CD4-positive, alpha-beta T cell treated with Interleukin-10 for 1 hour (primary cell): ENCODE measurements around the gene ELN.

Experiments
- DNase-seq: peaks from one replicate; pipeline ENCODE4 v3.0.0-alpha.2; 2020

Gene ELN

DNA sequence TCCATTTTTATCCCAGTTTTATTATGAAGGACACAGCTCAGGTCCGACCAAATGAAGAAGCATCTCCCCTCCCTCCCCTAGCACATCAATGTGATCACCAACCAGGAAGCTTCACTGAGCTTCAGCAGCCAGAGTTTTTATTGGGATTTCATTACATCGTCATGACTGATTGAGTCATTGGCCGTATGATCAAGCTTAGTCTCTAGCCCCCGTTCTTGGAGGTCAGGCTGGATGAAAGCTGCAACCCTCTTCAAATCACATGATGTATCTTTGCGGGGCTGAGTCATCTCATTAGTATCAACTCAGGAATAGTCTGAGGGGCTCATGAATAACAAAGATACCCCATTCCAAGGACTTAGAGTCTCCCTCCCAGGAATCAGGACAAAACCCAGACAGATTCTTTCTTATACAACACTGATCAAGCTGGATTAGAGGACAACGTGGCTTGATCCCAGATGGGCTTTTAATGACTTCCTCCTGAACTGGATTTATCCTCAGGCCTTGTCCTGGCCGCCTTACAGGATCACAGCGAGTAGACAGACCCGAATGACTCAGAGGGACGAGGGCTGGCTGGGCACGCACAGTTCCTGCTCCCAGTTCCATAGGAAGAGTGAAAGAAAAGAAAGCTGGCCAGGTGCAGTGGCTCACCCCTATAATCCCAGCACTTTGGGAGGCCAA lies 70.1 kb downstream of the ELN start:
- no peak for DNase-seq

DNA sequence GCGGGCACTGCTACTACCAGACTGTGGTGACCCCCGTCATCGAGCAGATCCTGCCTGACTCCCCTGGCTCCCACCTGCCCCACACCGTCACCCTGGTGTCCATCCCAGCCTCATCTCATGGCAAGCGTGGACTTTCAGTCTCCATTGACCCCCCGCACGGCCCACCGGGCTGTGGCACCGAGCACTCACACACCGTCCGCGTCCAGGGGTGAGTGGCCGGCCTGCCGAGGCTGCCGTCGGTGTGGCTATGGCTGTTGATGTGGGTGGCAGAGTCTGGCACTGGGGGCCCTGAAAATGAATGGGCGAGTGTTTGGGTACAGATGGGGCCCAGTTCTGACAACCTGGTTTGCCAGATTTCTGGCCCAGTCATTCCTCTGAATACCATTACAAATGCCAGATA lies 71.1 kb downstream of the ELN start:
- DNase-seq: no peak

DNA sequence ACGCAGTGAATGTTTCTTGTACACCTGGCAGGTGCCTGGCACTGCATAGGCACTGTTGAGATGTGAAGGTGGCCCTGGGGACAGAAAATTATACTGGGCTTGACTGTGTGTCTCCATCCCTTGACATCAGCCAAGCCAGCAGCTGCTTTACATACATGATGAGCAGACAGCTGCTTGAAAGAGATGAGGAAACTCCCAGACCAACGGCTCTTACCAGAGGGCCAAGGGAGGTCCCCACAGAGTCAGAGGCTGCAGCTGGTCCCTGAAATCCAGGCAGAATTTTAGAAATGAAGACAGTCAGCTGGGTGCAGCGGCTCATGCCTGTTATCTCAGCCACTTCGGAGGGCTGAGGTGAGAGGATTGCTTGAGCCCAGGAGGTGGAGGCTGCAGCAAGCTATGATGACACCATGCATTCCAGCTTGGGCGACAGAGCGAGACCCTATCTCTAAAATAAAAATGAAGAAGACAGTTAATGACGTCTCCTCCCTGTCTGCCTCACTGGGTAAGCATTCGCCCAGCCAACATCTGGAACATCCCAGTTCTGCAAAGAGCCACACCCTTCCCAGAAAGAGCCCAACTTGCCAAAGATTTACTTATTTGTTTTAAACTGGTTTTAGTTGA lies 73.2 kb downstream of the ELN start:
- DNase-seq: no peak

DNA sequence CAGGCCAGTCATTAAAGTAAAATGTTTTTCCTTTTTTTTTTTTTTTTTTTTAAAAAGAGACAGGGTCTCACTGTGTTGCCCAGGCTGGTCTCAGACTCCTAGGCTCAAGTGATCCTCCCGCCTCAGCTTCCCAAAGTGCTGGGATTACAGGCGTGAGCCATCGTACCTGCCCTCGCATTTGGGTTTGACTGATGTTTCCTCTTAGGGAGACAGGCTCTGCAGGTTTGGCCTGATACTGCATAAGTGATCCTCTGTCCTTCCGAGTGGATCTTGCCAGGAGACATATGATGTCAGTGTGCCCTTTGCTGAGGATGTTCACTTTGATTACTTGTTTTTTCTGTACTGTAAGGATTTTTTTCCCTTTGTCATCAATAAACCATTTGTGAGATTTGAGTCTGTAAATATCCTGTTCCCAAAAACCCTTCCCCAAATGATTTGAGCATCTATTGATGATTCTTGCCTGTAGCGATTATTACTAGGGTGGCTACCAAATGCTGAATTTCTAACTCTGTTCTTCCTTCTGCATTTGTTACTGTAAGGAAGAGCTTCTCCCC lies 75.3 kb downstream of the ELN start:
- no peak for DNase-seq

DNA sequence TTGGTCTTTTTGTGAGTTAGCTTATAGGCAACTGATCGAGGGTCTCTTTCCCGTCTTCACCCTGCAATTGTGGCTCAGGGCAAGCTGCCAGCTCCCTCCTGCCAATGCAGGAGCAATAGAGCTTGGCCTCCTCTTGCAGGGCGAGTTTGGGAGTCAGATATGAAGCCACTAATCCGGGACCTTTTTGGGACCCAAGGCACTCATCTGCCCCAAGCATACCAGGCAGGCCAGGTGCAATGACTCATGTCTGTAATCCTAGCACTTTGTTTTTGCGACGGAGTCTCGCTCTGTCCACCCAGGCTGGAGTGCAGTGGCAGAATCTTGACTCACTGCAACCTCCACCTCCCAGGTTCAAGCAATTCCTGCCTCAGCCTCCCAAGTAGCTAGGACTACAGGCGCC lies 76.7 kb downstream of the ELN start:
- no peak for DNase-seq

DNA sequence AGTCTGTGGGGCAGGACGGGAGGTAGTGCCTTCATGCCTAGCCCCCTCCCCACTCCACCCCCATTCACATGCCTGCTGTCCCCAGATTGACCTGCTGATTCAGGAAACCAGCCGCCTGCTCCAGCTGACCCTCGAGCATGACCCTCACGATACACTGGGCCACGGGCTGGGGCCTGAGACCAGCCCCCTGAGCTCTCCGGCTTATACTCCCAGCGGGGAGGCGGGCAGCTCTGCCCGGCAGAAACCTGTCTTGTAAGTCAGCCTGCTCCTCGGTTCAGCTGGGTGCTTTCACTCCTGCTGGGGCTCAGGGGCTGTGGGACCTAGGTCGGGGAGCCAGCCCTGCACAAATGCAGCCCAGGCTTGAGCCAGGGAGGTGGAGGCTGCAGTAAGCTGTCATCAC lies 78.0 kb downstream of the ELN start:
- no peak for DNase-seq

DNA sequence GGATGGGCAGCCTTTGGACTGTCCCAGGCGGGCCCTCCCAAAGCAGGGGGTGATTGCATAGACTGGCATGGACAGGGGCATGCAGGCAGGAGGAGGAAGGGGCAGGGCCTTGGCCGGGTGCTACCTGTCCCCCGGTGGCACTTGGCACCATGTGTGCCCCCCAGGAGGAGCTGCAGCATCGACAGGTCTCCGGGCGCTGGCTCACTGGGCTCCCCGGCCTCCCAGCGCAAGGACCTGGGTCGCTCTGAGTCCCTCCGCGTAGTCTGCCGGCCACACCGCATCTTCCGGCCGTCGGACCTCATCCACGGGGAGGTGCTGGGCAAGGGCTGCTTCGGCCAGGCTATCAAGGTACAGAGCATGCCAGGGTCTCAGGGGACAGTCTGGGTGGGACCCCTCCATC lies 78.9 kb downstream of the ELN start:
- DNase-seq: no peak

DNA sequence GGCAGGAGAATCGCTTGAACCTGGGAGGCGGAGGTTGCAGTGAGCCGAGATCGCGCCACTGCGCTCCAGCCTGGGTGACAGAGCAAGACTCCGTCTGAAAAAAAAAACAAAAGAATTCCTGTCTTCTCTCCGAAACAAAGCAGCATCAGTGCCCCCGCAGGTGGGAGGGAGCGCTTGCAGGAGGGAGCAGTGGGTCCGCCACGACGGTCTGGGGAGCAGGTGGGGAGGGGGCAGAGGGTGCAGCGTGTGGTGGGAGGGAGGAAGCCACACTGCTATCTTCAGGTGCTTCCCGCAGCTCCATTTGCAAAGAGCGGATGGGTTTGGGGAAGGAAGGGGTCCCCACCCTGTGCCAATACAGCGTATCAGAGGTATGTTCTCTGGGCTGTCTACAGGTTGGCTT lies 87.4 kb downstream of the ELN start:
- DNase-seq: no peak

DNA sequence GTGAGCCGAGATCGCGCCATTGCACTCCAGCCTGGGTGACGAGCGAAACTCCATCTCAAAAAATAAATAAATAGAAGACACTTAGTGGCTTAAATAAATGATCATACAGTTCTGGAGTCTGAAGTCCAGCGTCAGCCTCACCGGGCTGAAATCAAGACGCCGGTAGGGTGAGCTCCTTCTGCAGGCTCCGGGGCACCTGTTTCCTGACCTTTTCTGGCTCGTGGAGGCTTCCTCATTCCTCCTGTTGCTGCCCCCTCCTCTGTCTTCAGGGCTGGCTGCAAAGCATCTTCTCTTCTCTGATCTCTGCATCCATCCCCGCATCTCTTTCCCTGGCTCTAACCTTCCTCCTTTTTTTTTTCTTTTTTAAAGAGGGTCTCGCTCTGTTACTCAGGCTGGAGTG lies 88.4 kb downstream of the ELN start:
- DNase-seq: no peak
